ENCODE data around the gene ABCG8.

GRCh38 chr2:43846140-43846793 lies 7.5 kb downstream of the ABCG8 start:
- TF ChIP-seq POLR2A (IDR thresholded peaks at IDR 0.05; ENCODE audit: low read length) (no peak), GATA1 (IDR thresholded peaks at IDR 0.05; ENCODE audit: low read depth, low read length) (no peak)

Measured in erythroblast (primary cell).